Astrocyte of the cerebellum (primary cell): ENCODE results near the gene VKORC1L1.

Experiments used
- DNase-seq: peaks from one replicate; pipeline ENCODE4 v3.0.0-alpha.2; 2011; ENCODE audit warnings: low read depth
- H3K4me3 ChIP-seq: 2 replicates; pipeline ENCODE4 v1.5.1; 2011; ENCODE audit warnings: mild to moderate bottlenecking, low read depth, low read length, moderate library complexity
- in situ Hi-C: cut with HindIII; loops from 2 replicates; pipeline ENCODE4 v1.10.0; 2017; ENCODE audit warnings: low sequenced_read_pairs
- TF ChIP-seq, protein P1 (sequence below): IDR thresholded peaks from 2 replicates; pipeline ENCODE4 v1.5.1; 2012; ENCODE audit warnings: low read length, low read depth, moderate library complexity, mild to moderate bottlenecking; ENCODE audit errors: missing control alignments

VKORC1L1 gene

DNA sequence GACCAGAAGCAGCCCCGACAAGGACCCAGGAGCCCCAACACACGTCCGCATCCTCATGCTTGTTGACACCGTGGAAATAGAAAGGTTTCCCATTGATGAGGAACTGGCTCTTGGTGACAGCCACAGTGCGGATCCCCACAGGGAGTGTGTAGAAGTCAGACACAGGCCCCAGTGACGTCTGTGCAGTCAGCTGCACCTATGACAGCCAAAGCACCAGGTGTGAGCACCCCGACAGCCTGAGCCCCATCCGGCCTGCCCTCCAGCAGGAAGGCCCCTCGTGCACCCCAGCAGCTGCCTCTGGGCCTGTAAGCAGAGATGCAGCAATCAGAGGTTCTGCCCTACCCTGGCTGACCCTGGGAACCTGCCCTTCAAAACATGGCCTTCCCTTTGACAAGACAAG is 102.0 kb downstream of the VKORC1L1 start:
- no peak overlapping the region for H3K4me3 ChIP-seq
- TF ChIP-seq, protein P1, sequence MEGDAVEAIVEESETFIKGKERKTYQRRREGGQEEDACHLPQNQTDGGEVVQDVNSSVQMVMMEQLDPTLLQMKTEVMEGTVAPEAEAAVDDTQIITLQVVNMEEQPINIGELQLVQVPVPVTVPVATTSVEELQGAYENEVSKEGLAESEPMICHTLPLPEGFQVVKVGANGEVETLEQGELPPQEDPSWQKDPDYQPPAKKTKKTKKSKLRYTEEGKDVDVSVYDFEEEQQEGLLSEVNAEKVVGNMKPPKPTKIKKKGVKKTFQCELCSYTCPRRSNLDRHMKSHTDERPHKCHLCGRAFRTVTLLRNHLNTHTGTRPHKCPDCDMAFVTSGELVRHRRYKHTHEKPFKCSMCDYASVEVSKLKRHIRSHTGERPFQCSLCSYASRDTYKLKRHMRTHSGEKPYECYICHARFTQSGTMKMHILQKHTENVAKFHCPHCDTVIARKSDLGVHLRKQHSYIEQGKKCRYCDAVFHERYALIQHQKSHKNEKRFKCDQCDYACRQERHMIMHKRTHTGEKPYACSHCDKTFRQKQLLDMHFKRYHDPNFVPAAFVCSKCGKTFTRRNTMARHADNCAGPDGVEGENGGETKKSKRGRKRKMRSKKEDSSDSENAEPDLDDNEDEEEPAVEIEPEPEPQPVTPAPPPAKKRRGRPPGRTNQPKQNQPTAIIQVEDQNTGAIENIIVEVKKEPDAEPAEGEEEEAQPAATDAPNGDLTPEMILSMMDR, result no peak
- in situ Hi-C loops, result no loop called here
- no peak for DNase-seq

DNA sequence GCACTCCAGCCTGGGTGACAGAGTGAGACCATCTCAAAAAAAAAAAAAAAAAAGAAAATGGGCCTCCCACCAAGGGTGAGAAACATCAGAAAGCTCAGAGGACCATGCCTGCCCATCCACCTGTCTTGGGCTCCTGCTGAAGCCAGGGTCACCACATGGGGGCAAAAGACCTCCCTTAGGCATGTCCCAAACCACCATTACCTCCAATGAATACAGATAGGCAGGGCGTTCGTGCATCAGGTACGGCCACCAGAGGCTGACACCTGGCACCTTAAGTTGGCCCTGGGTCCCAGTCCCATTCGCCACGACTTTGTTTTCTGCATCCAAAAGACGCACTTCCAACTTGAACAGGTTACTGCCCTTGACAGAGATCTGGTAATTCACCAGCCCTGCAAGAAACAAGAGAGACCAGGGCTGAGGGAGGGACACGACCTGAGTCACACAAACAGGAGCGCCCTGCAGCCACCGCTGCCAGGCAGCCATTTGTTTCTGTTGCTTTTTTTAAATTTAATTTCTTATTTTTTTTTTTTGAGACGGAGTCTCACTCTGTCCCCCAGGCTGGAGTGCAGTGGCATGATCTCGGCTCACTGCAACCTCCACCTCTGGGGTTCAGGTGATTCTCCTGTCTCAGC is 103.1 kb downstream of the VKORC1L1 start:
- in situ Hi-C loops, result no loop called here
- no peak for DNase-seq
- TF ChIP-seq, protein P1, result no peak

DNA sequence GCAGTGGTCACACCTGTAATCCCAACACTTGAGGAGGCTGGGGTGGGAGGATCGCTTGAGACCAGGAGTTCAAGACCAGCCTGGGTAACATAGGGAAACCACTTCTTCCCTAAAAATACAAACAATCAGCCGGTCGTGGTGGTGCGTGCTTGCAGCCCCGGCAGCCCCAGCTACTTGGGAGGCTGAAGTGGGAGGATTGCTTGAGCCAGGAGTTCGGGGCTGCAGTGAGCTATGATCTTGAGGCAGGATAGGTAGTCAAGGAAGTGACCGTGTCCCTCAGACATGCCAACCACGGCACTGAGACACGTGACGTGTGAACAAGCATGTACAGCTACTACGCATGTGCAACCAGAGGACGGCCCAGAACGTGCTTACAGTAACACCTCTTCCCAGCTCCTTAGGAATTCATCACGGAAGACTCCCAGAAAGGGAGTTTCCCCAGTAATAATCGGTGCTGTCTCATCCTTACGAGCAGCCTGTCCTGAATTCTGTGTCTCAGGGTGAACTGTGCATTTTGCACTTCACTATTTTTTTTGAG is 103.9 kb downstream of the VKORC1L1 start:
- DNase-seq, result no peak
- TF ChIP-seq, protein P1, result no peak
- no peak overlapping the region for H3K4me3 ChIP-seq
- in situ Hi-C loops, result no loop called here

More for the DNA sequence above, 103.1 kb downstream of the VKORC1L1 start:
- H3K4me3 ChIP-seq, result no peak overlapping the region

DNA sequence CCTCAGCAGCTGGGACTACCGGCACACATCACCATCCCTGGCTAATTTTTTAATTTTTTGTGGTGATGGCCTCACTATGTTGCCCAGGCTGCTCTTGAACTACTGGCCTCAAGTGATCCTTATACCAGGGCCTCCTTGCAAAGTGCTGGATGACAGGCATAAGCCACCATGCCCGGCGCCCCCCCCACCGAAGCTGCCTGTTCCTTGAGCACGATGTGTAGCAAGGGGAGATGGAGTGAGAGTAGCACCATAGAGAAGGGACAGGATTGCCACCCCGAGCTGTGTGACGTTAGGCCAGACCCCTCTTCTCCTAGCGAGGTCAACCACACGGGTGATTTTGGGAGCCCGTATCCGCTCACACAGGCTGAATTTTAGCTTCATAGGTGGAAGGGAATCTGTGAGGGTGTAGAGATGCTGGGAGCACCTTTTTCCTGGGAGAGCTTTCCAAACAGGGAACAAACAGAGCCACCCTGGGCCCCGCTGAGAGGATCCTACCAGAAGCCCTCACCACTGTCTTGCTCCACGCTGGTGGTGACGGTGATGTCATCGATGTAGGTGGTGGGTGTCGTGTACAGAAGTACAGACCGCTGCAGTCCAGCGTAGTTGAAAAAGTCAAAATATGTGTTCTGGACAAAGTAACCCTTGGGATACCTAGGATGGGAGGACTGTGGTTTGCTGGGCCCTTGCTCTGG is 106.2 kb downstream of the VKORC1L1 start:
- no peak overlapping the region for H3K4me3 ChIP-seq
- in situ Hi-C loops, result no loop called here
- no peak for DNase-seq
- TF ChIP-seq, protein P1, result no peak

DNA sequence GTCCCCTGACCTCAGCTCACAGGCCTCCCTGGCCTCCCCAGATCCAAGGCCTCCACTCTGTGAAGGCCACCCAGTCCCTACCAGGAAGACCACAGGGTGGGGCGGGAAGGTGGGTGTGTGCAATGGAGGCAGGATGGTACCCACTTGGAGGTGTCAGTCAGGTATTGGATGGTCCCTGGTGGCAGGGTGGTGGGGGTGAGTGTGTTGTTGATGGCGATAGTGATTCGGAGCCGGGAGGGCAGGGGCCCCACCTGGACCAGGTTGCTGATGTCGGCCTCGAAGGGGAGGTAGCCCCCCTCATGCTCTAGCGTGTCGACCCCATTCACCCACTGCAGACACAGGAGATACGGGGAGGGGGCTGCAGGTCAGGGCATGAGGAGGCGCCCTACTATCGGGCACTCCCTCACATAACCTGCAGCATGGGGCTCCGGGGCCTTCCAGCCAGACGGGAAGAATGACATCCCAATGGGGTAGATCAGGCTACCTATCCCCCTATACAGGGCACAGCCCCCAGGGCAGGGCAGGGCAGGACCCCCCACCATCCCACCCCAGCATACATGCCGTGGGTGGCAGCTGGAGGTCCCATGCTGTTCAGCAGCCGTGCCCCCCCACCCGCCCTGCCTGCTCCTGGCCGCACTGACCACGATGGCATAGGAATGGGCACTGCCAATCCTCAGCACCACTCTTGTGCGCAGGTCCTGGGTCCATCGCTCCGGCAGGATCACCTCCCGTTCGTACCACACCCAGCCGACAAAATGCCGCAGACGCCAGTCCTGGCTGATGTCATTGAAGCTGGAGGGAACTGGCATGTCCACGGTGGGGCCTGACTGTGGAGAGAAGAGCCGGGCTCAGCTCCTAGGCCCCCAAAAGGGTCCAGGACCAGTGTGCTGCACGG is 107.0 kb downstream of the VKORC1L1 start:
- in situ Hi-C loops, result no loop called here
- TF ChIP-seq, protein P1, result no peak
- DNase-seq, result no peak
- H3K4me3 ChIP-seq, result no peak overlapping the region
